ENCODE data around the gene IMMP2L. TPM values are rescaled to one million over a fixed set of nuclear protein-coding genes. Genes with fewer than 3 reads are reported as not detected.

IMMP2L gene
- total RNA-seq, 2 donors from 2014 or later, result 13.1 to 22.7 TPM

GRCh38 chr7:111483078-111483477 lies 79.2 kb downstream of the IMMP2L start:
- H3K9me3 ChIP-seq, result no peaks in the 10 kb centered on the region
- no peaks in the 10 kb centered on the region for H3K27me3 ChIP-seq (replicated peaks; ENCODE audit: insufficient read depth)
- H3K27ac ChIP-seq, result no peak overlapping the region
- DNase-seq (ENCODE audit: low spot score), result no peak
- H3K36me3 ChIP-seq, result no peaks in the 10 kb centered on the region
- TF ChIP-seq CTCF (IDR thresholded peaks at IDR 0.05), result no peak
- H3K4me3 ChIP-seq, result no peak overlapping the region
- no peaks in the 10 kb centered on the region for H3K4me1 ChIP-seq (ENCODE audit: control insufficient read depth in 1 of 2, low read depth in 2 of 2)
- ATAC-seq (ENCODE audit: insufficient number of reproducible peaks, low FRiP score, low read depth), result no peak

GRCh38 chr7:111477462-111478225 lies 84.6 kb downstream of the IMMP2L start:
- DNase-seq (ENCODE audit: low spot score) (no peak), ATAC-seq (ENCODE audit: insufficient number of reproducible peaks, low FRiP score, low read depth) (no peak)
- no peaks in the 10 kb centered on the region for H3K9me3 ChIP-seq
- no peak for TF ChIP-seq CTCF (IDR thresholded peaks at IDR 0.05)
- no peak overlapping the region for H3K27ac ChIP-seq
- no peaks in the 10 kb centered on the region for H3K4me1 ChIP-seq (ENCODE audit: control insufficient read depth in 1 of 2, low read depth in 2 of 2)
- H3K36me3 ChIP-seq, result no peaks in the 10 kb centered on the region
- no peaks in the 10 kb centered on the region for H3K27me3 ChIP-seq (replicated peaks; ENCODE audit: insufficient read depth)
- H3K4me3 ChIP-seq, result no peak overlapping the region

GRCh38 chr7:111476586-111477293 lies 85.6 kb downstream of the IMMP2L start:
- no peaks in the 10 kb centered on the region for H3K4me1 ChIP-seq (ENCODE audit: control insufficient read depth in 1 of 2, low read depth in 2 of 2)
- ATAC-seq (ENCODE audit: insufficient number of reproducible peaks, low FRiP score, low read depth), result no peak
- H3K36me3 ChIP-seq, result no peaks in the 10 kb centered on the region

GRCh38 chr7:111475959-111476358 lies 86.3 kb downstream of the IMMP2L start:
- Histone ChIP-seq H3K36me3 (no peaks in the 10 kb centered on the region), H3K4me1 (ENCODE audit: control insufficient read depth in 1 of 2, low read depth in 2 of 2) (no peaks in the 10 kb centered on the region), H3K4me3 (no peak overlapping the region), H3K9me3 (no peaks in the 10 kb centered on the region), H3K27ac (no peak overlapping the region), H3K27me3 (replicated peaks; ENCODE audit: insufficient read depth) (no peaks in the 10 kb centered on the region)
- DNase-seq (ENCODE audit: low spot score), result no peak
- TF ChIP-seq CTCF (IDR thresholded peaks at IDR 0.05), result no peak
- no peak for ATAC-seq (ENCODE audit: insufficient number of reproducible peaks, low FRiP score, low read depth)

More at GRCh38 chr7:111476586-111477293, 85.6 kb downstream of the IMMP2L start:
- no peak overlapping the region for H3K4me3 ChIP-seq
- TF ChIP-seq CTCF (IDR thresholded peaks at IDR 0.05), result no peak
- DNase-seq (ENCODE audit: low spot score), result no peak
- H3K9me3 ChIP-seq, result no peaks in the 10 kb centered on the region
- no peaks in the 10 kb centered on the region for H3K27me3 ChIP-seq (replicated peaks; ENCODE audit: insufficient read depth)
- H3K27ac ChIP-seq, result no peak overlapping the region

GRCh38 chr7:111475419-111475748 lies 86.9 kb downstream of the IMMP2L start:
- Histone ChIP-seq H3K9me3 (no peaks in the 10 kb centered on the region), H3K4me1 (ENCODE audit: control insufficient read depth in 1 of 2, low read depth in 2 of 2) (no peaks in the 10 kb centered on the region), H3K4me3 (no peak overlapping the region), H3K27ac (no peak overlapping the region), H3K27me3 (replicated peaks; ENCODE audit: insufficient read depth) (no peaks in the 10 kb centered on the region), H3K36me3 (no peaks in the 10 kb centered on the region)
- no peak for TF ChIP-seq CTCF (IDR thresholded peaks at IDR 0.05)
- no peak for ATAC-seq (ENCODE audit: insufficient number of reproducible peaks, low FRiP score, low read depth)
- DNase-seq (ENCODE audit: low spot score), result no peak

Measured in thoracic aorta (tissue), 2 donors.